ENCODE results near the gene TMEM174.

DNA sequence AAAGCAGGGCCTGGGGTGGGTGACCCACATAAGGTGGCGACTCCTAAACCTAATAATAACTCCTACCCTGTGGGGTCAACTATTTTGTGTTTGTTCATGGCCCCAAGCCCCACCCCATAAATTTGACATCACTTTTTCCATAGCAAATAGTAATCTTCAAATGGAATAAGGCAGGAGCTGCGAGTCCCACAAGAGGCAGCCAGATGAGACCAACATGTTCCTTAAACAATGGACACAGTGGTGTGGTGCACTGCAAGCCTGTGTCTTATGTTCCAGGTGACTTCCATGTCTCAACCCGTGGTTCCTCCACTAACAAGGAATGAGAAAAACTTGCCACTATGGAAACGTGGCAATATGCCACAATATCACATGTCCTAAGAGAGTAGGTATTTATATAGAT is 20.6 kb downstream of the TMEM174 start:
- TF ChIP-seq, protein P1, sequence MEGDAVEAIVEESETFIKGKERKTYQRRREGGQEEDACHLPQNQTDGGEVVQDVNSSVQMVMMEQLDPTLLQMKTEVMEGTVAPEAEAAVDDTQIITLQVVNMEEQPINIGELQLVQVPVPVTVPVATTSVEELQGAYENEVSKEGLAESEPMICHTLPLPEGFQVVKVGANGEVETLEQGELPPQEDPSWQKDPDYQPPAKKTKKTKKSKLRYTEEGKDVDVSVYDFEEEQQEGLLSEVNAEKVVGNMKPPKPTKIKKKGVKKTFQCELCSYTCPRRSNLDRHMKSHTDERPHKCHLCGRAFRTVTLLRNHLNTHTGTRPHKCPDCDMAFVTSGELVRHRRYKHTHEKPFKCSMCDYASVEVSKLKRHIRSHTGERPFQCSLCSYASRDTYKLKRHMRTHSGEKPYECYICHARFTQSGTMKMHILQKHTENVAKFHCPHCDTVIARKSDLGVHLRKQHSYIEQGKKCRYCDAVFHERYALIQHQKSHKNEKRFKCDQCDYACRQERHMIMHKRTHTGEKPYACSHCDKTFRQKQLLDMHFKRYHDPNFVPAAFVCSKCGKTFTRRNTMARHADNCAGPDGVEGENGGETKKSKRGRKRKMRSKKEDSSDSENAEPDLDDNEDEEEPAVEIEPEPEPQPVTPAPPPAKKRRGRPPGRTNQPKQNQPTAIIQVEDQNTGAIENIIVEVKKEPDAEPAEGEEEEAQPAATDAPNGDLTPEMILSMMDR (IDR thresholded peaks at IDR 0.05): no peak
- no peak for TF ChIP-seq POLR2A (IDR thresholded peaks at IDR 0.05)
- no peak for TF ChIP-seq POLR2AphosphoS5 (IDR thresholded peaks at IDR 0.05)
